ENCODE measurements around the gene OGT.

The OGT gene

DNA sequence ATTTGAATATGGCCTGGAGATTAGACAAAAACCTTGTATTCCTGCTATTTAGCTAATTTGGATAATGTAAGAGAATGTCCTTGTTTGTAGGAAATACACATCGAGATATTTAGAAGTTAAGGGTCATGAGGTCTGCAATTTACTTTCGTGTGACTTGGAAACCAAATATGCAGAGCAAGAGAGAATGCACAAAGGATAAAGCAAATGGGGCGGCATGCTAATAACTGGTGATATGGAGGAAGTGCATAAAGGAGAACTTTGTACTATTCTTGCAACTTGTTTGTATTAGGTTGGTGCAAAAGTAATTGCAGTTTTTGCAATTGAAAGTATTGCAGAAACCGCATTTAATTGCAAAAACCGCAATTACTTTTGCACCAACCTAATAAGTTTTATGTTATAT, 92.6 kb downstream of the OGT start:
- no peak for DNase-seq (ENCODE audit: low read depth in 2 of 2)
- no peak overlapping the region for H3K4me3 ChIP-seq (replicated peaks in 1 of 2; ENCODE audit: low read depth in 2 of 2, low read length in 2 of 2)
- TF ChIP-seq, protein P1, sequence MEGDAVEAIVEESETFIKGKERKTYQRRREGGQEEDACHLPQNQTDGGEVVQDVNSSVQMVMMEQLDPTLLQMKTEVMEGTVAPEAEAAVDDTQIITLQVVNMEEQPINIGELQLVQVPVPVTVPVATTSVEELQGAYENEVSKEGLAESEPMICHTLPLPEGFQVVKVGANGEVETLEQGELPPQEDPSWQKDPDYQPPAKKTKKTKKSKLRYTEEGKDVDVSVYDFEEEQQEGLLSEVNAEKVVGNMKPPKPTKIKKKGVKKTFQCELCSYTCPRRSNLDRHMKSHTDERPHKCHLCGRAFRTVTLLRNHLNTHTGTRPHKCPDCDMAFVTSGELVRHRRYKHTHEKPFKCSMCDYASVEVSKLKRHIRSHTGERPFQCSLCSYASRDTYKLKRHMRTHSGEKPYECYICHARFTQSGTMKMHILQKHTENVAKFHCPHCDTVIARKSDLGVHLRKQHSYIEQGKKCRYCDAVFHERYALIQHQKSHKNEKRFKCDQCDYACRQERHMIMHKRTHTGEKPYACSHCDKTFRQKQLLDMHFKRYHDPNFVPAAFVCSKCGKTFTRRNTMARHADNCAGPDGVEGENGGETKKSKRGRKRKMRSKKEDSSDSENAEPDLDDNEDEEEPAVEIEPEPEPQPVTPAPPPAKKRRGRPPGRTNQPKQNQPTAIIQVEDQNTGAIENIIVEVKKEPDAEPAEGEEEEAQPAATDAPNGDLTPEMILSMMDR (IDR thresholded peaks at IDR 0.05; ENCODE audit: low read depth, low read length): no peak
